ENCODE results near the gene LMAN2.

The LMAN2 gene

DNA sequence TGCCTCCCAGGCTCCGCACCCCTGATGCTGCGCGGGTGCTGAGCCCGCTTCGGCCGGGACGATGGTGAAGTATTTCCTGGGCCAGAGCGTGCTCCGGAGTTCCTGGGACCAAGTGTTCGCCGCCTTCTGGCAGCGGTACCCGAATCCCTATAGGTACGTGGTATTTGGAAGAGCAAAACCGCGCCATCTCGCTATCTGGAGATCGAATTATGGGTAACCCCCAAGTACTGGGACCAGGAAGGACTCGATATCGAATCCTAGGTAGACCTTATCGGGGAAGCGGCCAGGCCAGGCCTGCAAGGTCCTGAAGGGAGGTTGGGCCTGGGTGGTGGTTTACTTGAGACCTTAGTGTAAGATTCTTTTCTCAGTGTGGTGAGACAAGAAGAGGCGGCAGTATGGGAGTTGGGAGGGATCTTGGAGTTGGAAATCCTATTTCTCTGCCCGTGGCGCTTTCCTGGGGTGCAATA is 47.5 kb downstream of the LMAN2 start:
- no peak for FAIRE-seq
- TF ChIP-seq TAF1 (IDR thresholded peaks at IDR 0.05; ENCODE audit: low read depth, low read length) (no peak), PAX5 (IDR thresholded peaks at IDR 0.05; ENCODE audit: insufficient read depth, low read length, severe bottlenecking) (no peak)

DNA sequence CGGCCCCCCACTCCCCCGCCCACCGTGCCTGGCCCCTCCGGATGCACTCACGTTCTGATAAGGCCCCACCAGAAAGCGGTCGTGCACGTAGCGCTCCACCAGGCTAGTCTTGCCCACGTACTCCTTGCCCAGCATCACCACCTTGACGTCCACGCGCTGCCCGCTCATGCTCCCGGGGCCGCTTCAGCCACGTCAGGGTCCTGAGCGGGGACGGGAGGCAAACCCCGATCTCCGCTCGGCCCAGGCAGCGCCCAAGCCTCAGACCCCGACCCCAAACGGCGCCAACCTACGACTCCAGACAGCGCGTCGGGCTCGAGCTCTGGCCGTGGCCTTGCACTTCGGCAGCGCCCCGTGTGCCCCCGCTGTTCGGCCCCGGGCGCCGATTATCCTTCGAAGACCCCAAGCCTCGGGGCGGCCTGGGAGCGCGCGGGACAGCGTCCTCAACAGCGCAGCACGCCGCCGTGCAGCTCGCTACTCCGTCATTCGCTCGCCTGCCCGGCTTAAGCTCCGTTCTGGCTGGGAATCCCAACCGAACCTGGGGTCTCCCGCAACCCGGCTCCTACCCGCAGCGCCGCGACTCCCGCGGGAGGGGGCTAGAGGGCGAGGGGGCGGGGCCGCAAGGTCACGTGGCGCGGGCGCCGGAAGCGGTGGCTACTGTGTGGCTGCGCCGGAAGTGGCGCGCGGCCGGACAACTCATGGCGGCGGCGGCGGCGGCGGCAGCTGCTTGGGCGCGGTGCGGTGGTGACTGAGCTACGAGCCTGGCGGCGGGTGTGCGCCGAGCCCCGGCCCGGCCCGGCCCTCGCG is 48.1 kb downstream of the LMAN2 start, which contains the start of the genes PRELID1 and RAB24:
Gene PRELID1 (plus strand): TSS at position 679 of the 804 bp plus-strand sequence. CDS start 187 bp downstream, outside the sequence.
Gene RAB24 (minus strand): TSS at position 599 of the 804 bp plus-strand sequence. CDS start 431 bp downstream, at position 168.
- DNase-seq (ENCODE audit: insufficient read length, low spot score) (peak; percentile 88), FAIRE-seq (peak; percentile 87)
- TF ChIP-seq POLR2AphosphoS5 (IDR thresholded peaks at IDR 0.05; ENCODE audit: low read depth, low read length), result 0 out of 2 replicates have a peak, but pooled peaks have one; percentile 2
- no peak for TF ChIP-seq TAF1 (IDR thresholded peaks at IDR 0.05; ENCODE audit: low read depth, low read length)
- TF ChIP-seq PAX5 (IDR thresholded peaks at IDR 0.05; ENCODE audit: insufficient read depth, low read length, severe bottlenecking), result no peak
- peak; percentile 54; the same call in 1 of the 2 replicates for TF ChIP-seq POLR2A (IDR thresholded peaks at IDR 0.05; ENCODE audit: low read depth, low read length)
- TF ChIP-seq SPI1 (IDR thresholded peaks at IDR 0.05; ENCODE audit: low read depth, low read length), result no peak
- TF ChIP-seq POU2F2 (IDR thresholded peaks at IDR 0.05; ENCODE audit: low read depth, low read length), result no peak

More for the DNA sequence above, 47.5 kb downstream of the LMAN2 start:
- DNase-seq (ENCODE audit: insufficient read length, low spot score), result no peak

DNA sequence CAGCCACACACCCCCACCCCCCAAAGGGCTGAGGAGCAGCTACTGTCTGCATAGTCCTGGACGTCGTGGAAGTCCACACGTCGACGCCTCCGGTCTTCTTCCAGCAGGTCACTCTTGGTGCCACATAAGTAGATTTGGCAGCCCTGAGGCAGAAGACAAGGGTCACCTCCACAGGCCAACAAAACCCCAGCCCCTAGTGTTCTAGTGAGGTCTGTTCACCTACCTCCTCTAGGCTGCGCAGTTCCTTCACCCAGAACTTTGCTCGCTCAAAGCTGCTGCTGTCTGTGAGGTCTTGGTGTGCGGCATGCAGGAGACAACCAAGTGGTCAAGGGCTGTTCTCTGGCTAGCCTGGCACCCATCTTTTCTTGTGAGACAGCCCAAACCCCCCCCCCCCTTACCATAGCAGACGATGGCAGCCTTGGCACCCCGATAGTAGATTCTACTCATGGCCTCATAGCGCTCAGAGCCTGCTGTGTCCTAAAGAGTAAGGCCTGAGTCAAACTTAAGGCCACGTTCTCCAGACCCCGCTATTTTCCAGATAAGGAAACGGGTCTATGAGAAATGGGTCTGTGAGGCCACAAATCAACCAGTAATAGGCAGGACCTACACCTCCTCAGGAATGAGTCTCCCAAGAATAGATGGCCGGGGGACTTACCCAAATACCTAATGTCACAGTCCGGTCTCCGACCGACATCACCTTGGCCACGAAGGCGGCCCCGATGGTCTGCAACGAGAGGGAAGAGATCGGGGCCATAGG is 48.9 kb downstream of the LMAN2 start:
- DNase-seq (ENCODE audit: insufficient read length, low spot score), result no peak
- TF ChIP-seq POU2F2 (IDR thresholded peaks at IDR 0.05; ENCODE audit: low read depth, low read length) (no peak), POLR2A (IDR thresholded peaks at IDR 0.05; ENCODE audit: low read depth, low read length) (0 out of 2 replicates have a peak, but pooled peaks have one; percentile 24)
- peak; percentile 23 for FAIRE-seq

DNA sequence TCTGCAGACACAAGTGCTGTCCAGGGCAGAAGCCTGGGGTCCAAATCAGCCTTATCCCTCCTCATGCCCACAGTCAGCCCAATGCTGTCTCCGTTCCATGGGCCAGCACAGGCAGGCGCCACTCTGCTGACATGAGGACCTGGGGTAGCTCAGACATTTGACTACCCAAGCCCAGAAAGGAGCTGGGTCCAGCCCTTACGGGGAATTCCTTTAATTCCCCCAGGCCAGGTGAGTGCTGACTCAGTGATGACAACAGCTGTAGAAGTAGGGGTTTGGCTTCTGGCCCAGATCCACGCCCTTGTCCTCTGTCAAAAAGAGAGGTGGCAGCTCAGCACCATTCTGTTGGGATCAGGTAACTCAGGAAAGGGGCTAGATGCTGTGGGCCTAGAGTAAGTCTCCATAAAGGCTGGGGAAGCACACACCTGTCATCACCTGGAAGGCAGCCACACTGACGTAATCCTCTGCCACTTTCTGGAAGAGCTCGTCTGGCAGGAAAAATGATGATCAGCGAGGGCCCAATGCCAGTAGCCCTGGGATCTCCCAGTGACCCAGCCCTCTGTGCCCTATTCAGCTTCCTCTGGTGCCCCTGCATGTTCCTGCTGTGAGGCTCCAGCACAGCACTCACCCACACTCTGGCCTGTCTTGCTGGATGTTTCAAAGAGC is 49.8 kb downstream of the LMAN2 start:
- FAIRE-seq (no peak), DNase-seq (ENCODE audit: insufficient read length, low spot score) (no peak)
- TF ChIP-seq POU2F2 (IDR thresholded peaks at IDR 0.05; ENCODE audit: low read depth, low read length) (no peak), POLR2AphosphoS5 (IDR thresholded peaks at IDR 0.05; ENCODE audit: low read depth, low read length) (0 out of 2 replicates have a peak, but pooled peaks have one; percentile 15)

DNA sequence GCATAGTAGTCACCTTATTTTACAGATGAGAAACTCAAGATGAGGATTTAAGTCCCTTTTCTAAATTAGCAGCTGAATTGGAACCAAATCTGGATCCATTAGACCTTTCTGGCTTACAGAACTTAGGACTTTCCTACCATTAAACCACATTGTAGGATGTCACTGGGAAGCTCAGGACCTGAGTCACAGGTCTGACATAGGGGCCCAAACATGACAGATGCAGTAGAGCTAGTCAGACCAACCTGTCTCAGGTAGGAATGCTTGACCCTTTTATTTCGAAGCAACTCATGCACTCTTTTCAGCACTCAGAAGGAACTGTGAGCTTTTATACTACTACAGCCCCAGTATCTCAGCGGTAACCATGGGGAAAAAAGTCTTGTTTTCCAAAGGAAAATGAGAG is 50.5 kb downstream of the LMAN2 start:
- TF ChIP-seq SPI1 (IDR thresholded peaks at IDR 0.05; ENCODE audit: low read depth, low read length), result no peak
- TF ChIP-seq TAF1 (IDR thresholded peaks at IDR 0.05; ENCODE audit: low read depth, low read length), result no peak
- TF ChIP-seq PAX5 (IDR thresholded peaks at IDR 0.05; ENCODE audit: insufficient read depth, low read length, severe bottlenecking), result no peak
- no peak for TF ChIP-seq POU2F2 (IDR thresholded peaks at IDR 0.05; ENCODE audit: low read depth, low read length)
- TF ChIP-seq POLR2AphosphoS5 (IDR thresholded peaks at IDR 0.05; ENCODE audit: low read depth, low read length), result no peak
- no peak for TF ChIP-seq POLR2A (IDR thresholded peaks at IDR 0.05; ENCODE audit: low read depth, low read length)
- no peak for DNase-seq (ENCODE audit: insufficient read length, low spot score)
- no peak for FAIRE-seq

DNA sequence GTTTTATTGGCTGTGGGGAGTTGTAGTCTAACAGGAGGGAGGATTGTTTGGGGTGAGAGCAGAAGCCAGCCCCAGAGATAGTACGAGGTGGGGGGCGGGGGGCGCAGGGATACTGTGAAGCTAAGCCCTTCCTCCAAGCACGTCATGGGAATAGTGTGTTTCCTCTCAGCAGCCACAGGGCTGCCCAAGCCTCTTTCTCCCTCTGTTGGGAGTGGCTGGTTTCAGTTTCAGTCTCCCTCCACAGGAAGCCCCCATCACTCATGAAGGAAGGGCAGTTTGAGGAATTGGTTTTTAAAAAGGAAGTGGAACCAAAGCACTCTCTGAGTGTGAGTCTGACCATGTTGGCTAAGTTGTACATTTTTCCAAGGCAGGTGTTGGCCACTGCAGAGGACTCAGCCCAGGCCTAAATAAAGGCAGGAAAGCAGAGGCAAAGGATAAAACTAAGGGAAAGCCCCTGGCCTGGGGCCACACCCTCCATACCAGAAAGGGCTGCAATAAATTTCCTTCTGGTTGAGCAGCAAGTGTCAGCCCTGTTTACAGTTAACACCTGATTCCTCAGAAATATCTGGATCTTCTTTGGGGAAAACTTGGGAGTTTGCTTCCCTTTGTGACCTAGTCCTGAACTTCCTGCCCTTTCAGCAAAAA is 51.1 kb downstream of the LMAN2 start:
- DNase-seq (ENCODE audit: insufficient read length, low spot score) (no peak), FAIRE-seq (peak; percentile 90)
- TF ChIP-seq SPI1 (IDR thresholded peaks at IDR 0.05; ENCODE audit: low read depth, low read length) (peak; percentile 96), PAX5 (IDR thresholded peaks at IDR 0.05; ENCODE audit: insufficient read depth, low read length, severe bottlenecking) (no peak), POLR2A (IDR thresholded peaks at IDR 0.05; ENCODE audit: low read depth, low read length) (no peak), POU2F2 (IDR thresholded peaks at IDR 0.05; ENCODE audit: low read depth, low read length) (no peak), POLR2AphosphoS5 (IDR thresholded peaks at IDR 0.05; ENCODE audit: low read depth, low read length) (peak; percentile 39; the same call in 1 of the 2 replicates), TAF1 (IDR thresholded peaks at IDR 0.05; ENCODE audit: low read depth, low read length) (peak; percentile 34; the same call in 1 of the 2 replicates)

DNA sequence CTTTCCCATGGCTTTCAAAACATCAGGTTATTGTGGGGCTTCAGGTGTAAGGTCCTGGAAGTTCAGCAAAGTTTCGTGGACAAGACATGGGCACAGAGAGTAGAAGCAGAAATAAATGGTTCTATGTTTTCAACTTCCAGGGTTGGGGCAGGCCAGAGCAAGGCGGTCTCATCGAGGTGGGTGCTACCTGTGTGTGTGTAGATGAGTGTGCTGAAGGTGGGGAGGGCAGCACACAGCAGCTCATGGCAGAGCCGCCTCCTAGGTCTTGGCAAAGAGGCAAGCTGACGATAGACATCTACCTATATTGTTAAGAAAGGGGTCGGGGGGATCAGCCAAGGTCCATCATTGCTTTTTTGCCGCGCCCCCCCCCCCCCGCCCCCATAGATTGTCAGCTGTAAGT is 51.8 kb downstream of the LMAN2 start:
- FAIRE-seq, result no peak
- DNase-seq (ENCODE audit: insufficient read length, low spot score), result no peak
- TF ChIP-seq TAF1 (IDR thresholded peaks at IDR 0.05; ENCODE audit: low read depth, low read length) (no peak), POLR2AphosphoS5 (IDR thresholded peaks at IDR 0.05; ENCODE audit: low read depth, low read length) (no peak), PAX5 (IDR thresholded peaks at IDR 0.05; ENCODE audit: insufficient read depth, low read length, severe bottlenecking) (no peak)

DNA sequence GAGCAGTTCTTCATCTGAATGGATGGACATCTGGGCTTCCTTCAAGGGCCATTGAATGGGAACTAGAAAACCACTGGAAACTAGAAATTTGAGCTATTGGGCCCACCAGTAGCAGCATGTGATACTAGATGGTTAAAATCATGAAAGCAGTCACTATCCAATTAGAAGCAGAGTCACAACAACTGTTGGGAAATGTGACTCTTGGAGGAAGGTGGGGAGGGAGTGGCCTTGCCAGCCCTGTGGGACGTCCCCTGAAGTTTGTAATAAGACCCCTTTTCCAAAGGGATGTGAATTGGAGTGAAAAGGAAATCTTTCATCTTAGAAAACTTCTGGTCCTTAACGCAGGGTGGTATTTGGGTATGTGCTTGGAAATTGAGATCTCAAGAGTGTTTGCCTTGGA is 53.5 kb downstream of the LMAN2 start:
- FAIRE-seq (no peak), DNase-seq (ENCODE audit: insufficient read length, low spot score) (no peak)
- no peak for TF ChIP-seq POLR2A (IDR thresholded peaks at IDR 0.05; ENCODE audit: low read depth, low read length)
- no peak for TF ChIP-seq POU2F2 (IDR thresholded peaks at IDR 0.05; ENCODE audit: low read depth, low read length)
- no peak for TF ChIP-seq POLR2AphosphoS5 (IDR thresholded peaks at IDR 0.05; ENCODE audit: low read depth, low read length)
- no peak for TF ChIP-seq SPI1 (IDR thresholded peaks at IDR 0.05; ENCODE audit: low read depth, low read length)
- no peak for TF ChIP-seq PAX5 (IDR thresholded peaks at IDR 0.05; ENCODE audit: insufficient read depth, low read length, severe bottlenecking)
- no peak for TF ChIP-seq TAF1 (IDR thresholded peaks at IDR 0.05; ENCODE audit: low read depth, low read length)

DNA sequence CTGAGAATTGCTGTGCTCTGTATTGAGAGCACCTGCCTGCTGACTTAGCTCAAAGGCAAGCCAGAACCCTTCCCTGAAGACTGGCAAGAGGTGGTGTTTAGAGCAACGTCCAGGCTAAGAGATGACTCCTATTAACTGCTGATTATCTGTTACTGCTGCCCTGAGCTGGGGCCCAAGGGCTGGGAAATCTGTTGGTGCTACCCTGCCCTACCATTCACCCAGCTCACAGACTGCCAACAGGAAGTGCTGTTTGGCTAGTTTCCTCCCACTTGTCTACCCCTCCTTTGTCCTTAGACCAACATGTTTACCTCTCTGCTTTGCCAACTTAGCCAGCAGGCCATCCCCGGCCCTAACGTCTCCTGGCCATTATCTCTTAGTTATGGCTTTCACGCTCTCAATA is 54.9 kb downstream of the LMAN2 start:
- peak; percentile 76 for FAIRE-seq
- no peak for DNase-seq (ENCODE audit: insufficient read length, low spot score)
- no peak for TF ChIP-seq TAF1 (IDR thresholded peaks at IDR 0.05; ENCODE audit: low read depth, low read length)
- 0 out of 2 replicates have a peak, but pooled peaks have one; percentile 12 for TF ChIP-seq SPI1 (IDR thresholded peaks at IDR 0.05; ENCODE audit: low read depth, low read length)
